LNCaP clone FGC (cell line): Measurements from ENCODE around the gene PDGFB.
A peak's percentile ranks its signal among the peaks of the same experiment; 100 is the strongest.

Experiments used
- DNase-seq: peaks from one replicate; pipeline ENCODE4 v3.0.0-alpha.2; 2011; ENCODE audit warnings: low read depth
- H3K4me3 ChIP-seq: 2 replicates; pipeline ENCODE4 v1.5.1; 2011; ENCODE audit warnings: mild to moderate bottlenecking, low read depth, low read length, control low read depth
- TF ChIP-seq, protein P1 (sequence below): IDR thresholded peaks from 2 replicates; pipeline ENCODE4 v1.5.1; 2012; ENCODE audit warnings: mild to moderate bottlenecking; ENCODE audit not compliant: control insufficient read depth, insufficient read depth; ENCODE audit errors: extremely low read depth

Gene PDGFB

DNA sequence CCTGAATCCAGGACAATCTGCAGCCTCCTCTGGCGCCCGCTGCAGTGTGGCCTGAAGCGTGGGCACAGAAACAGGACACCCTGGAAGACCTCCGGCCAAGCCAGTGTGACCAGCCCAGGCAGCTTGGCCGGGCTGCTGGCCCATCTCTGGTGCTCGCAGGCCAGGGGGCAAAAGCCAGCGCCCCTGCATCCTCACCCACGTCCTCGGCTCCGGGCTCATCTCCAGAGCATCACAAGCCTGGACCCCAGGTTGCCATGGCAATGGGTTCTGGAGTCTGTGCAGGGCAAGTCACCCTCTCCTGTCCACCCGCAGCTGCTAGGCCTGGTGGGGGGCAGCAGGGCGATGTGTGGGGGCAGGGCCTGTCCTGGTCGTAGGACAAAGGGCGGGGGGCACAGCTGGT is 9.3 kb upstream of the PDGFB start:
- DNase-seq, result no peak
- TF ChIP-seq, protein P1, sequence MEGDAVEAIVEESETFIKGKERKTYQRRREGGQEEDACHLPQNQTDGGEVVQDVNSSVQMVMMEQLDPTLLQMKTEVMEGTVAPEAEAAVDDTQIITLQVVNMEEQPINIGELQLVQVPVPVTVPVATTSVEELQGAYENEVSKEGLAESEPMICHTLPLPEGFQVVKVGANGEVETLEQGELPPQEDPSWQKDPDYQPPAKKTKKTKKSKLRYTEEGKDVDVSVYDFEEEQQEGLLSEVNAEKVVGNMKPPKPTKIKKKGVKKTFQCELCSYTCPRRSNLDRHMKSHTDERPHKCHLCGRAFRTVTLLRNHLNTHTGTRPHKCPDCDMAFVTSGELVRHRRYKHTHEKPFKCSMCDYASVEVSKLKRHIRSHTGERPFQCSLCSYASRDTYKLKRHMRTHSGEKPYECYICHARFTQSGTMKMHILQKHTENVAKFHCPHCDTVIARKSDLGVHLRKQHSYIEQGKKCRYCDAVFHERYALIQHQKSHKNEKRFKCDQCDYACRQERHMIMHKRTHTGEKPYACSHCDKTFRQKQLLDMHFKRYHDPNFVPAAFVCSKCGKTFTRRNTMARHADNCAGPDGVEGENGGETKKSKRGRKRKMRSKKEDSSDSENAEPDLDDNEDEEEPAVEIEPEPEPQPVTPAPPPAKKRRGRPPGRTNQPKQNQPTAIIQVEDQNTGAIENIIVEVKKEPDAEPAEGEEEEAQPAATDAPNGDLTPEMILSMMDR, result no peak
- H3K4me3 ChIP-seq, result no peak overlapping the region

DNA sequence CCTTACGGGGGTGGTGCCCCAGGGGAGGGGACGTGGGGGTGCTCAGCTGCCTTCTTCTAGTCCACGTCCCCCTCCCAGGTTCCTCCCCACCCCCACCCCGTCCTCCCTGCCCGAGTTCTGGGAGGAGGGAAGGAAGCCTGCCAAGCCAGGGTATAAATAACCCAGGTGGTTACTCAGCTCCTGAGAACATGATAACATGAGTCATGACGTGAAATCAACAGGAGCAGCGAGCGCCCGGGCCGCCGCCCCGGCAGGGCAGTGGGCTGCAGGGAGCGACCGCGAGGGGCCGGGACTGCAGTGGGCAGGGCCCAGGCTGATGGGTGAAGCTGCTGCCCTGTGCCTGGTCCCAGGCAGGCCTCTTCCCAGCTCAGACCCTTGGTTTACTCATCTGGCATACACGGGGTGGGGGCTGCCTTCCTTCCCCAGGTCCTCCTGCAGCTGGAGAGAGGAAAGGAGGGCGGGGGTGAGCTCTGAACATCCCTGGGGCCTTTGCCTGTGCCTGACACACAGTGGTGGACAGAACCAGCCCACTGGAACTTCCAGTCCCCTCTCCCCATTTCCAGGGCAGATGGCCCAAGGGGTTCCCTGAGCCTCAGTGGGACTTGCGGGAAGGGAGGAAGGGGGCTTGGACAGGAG is 8.8 kb upstream of the PDGFB start:
- TF ChIP-seq, protein P1, result no peak

DNA sequence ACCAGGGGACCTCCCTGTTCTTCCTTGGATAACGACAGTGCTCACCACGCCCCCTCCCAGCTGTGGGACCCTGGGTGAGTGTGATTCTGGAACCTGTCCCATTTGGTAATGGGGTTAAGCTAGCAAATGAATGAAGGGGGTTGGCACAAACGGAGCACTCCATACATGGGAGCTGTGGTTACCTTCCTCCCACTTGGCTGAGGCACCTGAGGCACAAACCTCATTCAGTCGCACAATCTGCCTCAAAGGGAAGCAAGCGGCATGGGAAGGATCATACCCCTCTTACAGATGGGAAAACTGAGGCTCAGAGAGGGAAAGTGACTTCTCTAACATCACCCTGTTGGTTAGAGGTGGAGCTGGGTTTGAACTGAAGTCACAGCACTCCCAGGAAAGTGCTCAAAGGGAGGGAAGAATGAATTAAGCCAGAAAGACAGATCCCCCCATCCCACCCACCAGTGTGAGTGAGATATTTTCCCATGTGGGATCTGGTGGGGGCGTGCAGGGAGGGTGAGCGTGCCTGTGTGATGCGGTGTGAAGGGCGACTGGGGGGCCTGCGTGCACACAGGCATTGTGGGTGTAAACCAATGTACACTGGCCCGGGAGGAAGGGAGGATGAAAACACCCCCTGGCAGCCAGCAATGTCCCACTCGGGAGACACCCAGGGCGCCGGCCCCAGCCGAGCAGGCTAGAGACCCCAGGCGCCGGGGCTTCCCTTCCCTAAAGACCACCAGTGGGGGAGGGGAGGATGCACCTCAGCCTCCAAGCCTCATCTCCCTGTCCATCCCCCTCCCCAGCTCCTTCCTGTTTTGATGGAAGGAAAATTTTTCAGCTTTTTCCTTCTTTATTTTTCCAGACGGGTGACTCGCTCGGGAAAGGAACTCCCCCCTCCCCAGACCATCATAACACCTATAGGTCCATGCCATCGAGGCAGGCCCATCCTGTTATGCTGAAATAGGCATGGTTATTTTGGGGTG is 8.0 kb upstream of the PDGFB start:
- H3K4me3 ChIP-seq, result no peak overlapping the region
- no peak for DNase-seq
- TF ChIP-seq, protein P1, result no peak

More for the DNA sequence above, 8.8 kb upstream of the PDGFB start:
- H3K4me3 ChIP-seq, result no peak overlapping the region
- peak; percentile 22 for DNase-seq

DNA sequence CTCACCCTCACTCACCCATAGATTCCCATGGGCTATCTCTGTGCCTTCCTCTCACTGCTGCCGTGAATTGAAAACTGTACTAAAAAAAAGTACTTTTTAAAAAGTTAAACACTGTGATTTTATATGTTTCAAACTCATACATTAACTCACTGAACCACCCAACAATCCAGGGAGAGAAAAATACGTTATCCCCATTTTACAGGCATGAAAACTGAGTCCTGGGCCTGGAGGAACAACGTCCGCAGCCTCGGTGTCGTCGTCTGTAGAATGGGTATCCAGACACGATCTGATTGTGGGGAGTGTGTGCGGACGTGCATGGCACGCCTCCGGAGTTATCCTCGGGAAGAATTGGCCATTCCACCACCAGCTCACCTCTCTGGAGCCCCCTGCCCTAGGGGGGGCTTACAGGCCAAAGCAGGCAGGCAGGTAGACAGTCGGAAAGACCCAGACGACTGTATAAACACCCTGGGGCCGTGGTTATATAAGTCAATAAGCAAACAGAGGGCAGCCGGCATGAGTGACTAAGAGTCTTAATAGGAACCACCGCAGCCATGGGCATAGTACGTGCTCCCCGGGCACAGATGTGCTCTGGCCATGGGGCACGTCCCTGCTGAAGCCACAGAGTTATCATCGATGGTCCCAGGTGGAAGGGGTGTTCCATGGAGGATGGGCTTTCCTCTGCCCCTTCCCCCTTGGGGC is 7.1 kb upstream of the PDGFB start:
- no peak overlapping the region for H3K4me3 ChIP-seq
- no peak for DNase-seq
- TF ChIP-seq, protein P1, result no peak

DNA sequence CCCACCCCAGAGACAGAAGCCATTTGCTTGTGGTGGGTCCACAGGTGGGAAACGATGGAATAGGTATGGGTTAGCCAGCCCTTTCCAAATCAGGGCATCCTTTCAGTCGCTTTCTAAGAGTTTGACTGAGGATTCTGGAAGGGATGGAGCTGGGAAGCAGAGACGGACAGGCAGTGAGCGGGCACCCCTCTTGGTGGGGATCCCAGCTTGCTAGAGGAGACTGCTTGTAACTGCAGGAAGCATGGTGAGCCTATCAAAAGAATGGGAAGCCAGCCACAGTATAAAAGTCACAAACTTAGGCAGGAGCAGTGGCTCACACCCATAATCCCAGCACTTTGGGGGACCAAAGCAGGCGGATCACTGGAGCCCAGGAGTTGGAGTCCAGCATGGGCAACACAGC is 6.1 kb upstream of the PDGFB start:
- no peak for DNase-seq
- no peak overlapping the region for H3K4me3 ChIP-seq
- TF ChIP-seq, protein P1, result no peak

DNA sequence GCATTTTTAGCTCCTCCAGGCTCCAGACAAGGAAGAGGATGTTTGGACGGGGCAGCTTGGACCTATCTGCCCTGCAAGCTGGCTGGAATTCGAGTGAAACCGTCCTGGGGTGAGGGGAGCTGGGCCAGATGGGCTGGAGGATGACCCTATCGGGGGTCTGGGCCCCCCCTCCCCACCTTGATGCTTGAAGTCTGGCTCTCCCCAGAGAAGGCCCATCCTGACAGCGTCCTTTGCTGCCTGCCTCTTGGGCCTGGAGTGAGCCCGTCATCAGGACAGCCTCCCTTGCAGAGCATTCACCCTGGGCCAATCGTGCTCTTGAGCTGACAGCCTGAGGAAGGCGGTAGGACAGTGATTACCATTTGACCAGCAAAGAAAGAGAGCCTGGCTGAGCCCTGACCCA is 5.3 kb upstream of the PDGFB start:
- no peak overlapping the region for H3K4me3 ChIP-seq
- TF ChIP-seq, protein P1, result no peak
- no peak for DNase-seq
